ENCODE results near the gene WDR86.

The WDR86 gene

GRCh38 chr7:151388007-151388297 is 21.9 kb downstream of the WDR86 start:
- TF ChIP-seq REST (IDR thresholded peaks at IDR 0.05; ENCODE audit: insufficient replicate concordance, low read depth) (no peak), GABPA (IDR thresholded peaks at IDR 0.05; ENCODE audit: low read depth) (no peak), CTCF (IDR thresholded peaks at IDR 0.05; ENCODE audit: insufficient read depth, low read length) (no peak)
- Histone ChIP-seq H3K27ac (replicated peaks) (no peak overlapping the region), H3K4me3 (replicated peaks; ENCODE audit: insufficient read depth, low read length) (no peak overlapping the region), H3K27me3 (ENCODE audit: insufficient read depth, poor library complexity, severe bottlenecking) (peaks cover 39% of the 10 kb centered on the region)
- no peak for DNase-seq (ENCODE audit: low read depth in 1 of 2, low spot score in 1 of 2)

GRCh38 chr7:151387161-151388006 is 22.5 kb downstream of the WDR86 start:
- DNase-seq (ENCODE audit: low read depth in 1 of 2, low spot score in 1 of 2) = no peak
- H3K27me3 ChIP-seq (ENCODE audit: insufficient read depth, poor library complexity, severe bottlenecking) = peaks cover 43% of the 10 kb centered on the region
- TF ChIP-seq REST (IDR thresholded peaks at IDR 0.05; ENCODE audit: insufficient replicate concordance, low read depth) (no peak), POLR2AphosphoS5 (IDR thresholded peaks at IDR 0.05; ENCODE audit: low read depth) (no peak), CTCF (IDR thresholded peaks at IDR 0.05; ENCODE audit: insufficient read depth, low read length) (no peak), GABPA (IDR thresholded peaks at IDR 0.05; ENCODE audit: low read depth) (no peak), SPI1 (IDR thresholded peaks at IDR 0.05; ENCODE audit: borderline replicate concordance, low read depth) (no peak)

GRCh38 chr7:151386301-151387160 is 23.3 kb downstream of the WDR86 start:
- TF ChIP-seq POLR2AphosphoS5 (IDR thresholded peaks at IDR 0.05; ENCODE audit: low read depth) = no peak
- no peak for TF ChIP-seq GABPA (IDR thresholded peaks at IDR 0.05; ENCODE audit: low read depth)
- TF ChIP-seq CTCF (IDR thresholded peaks at IDR 0.05; ENCODE audit: insufficient read depth, low read length) = no peak
- TF ChIP-seq SPI1 (IDR thresholded peaks at IDR 0.05; ENCODE audit: borderline replicate concordance, low read depth) = no peak
- no peak for TF ChIP-seq REST (IDR thresholded peaks at IDR 0.05; ENCODE audit: insufficient replicate concordance, low read depth)
- peaks cover 51% of the 10 kb centered on the region for H3K27me3 ChIP-seq (ENCODE audit: insufficient read depth, poor library complexity, severe bottlenecking)
- H3K4me3 ChIP-seq (replicated peaks; ENCODE audit: insufficient read depth, low read length) = no peak overlapping the region
- no peak overlapping the region for H3K27ac ChIP-seq (replicated peaks)
- DNase-seq (ENCODE audit: low read depth in 1 of 2, low spot score in 1 of 2) = no peak

More at GRCh38 chr7:151387161-151388006, 22.5 kb downstream of the WDR86 start:
- Histone ChIP-seq H3K4me3 (replicated peaks; ENCODE audit: insufficient read depth, low read length) (no peak overlapping the region), H3K27ac (replicated peaks) (no peak overlapping the region)

Data from HL-60 (cell line).